Lung (tissue), 12 donors: ENCODE data around the gene MECP2. TPM values are rescaled to one million over a fixed set of nuclear protein-coding genes. Genes with fewer than 3 reads are reported as not detected.

Source experiments
- ATAC-seq: fragments of 200-7000 bp; cut with Tn5 transposase; one replicate; pipeline ENCODE4 v1.9.1; 2020; ENCODE audit warnings: moderate number of reproducible peaks; ENCODE audit not compliant: insufficient read depth, low FRiP score
- DNase-seq, 3 donors: peaks; one replicate each; pipeline ENCODE4 v3.0.0-alpha.2; 2013 to 2017
- H3K27ac ChIP-seq, 2 donors: one replicate each; pipeline ENCODE4 v1.5.1; 2013; ENCODE audit warnings: mild to moderate bottlenecking in 2 of 2, moderate library complexity in 2 of 2, control low read depth in 1 of 2, inconsistent platforms in 1 of 2, low read depth in 1 of 2, low read length in 1 of 2
- H3K27me3 ChIP-seq, 3 donors: one replicate each; pipeline ENCODE4 v1.5.1; 2013; ENCODE audit warnings: low read length in 2 of 3; ENCODE audit not compliant: control insufficient read depth in 3 of 3, insufficient read depth in 3 of 3
- H3K36me3 ChIP-seq, 4 donors: one replicate each; pipeline ENCODE4 v1.5.1; 2013; ENCODE audit warnings: low read length in 4 of 4, mild to moderate bottlenecking in 1 of 4, moderate library complexity in 1 of 4; ENCODE audit not compliant: control insufficient read depth in 4 of 4, insufficient read depth in 4 of 4
- H3K4me1 ChIP-seq, 5 donors: one replicate each; pipeline ENCODE4 v1.5.1; 2013; ENCODE audit warnings: low read length in 5 of 5, mild to moderate bottlenecking in 2 of 5, moderate library complexity in 1 of 5; ENCODE audit not compliant: control insufficient read depth in 5 of 5, insufficient read depth in 5 of 5
- H3K4me3 ChIP-seq: one replicate; pipeline ENCODE4 v1.5.1; 2013; ENCODE audit warnings: mild to moderate bottlenecking, control low read depth, moderate library complexity
- H3K9ac ChIP-seq, 2 donors: one replicate each; pipeline ENCODE4 v1.5.1; 2013; ENCODE audit warnings: low read length in 2 of 2, control low read depth in 1 of 2; ENCODE audit not compliant: insufficient read depth in 1 of 2
- H3K9me3 ChIP-seq, 4 donors: one replicate each; pipeline ENCODE4 v1.5.1; 2013; ENCODE audit warnings: low read length in 3 of 4, mild to moderate bottlenecking in 1 of 4, moderate library complexity in 1 of 4; ENCODE audit not compliant: control insufficient read depth in 4 of 4, insufficient read depth in 3 of 4
- CTCF ChIP-seq: IDR thresholded peaks from 2 replicates; pipeline ENCODE4 v1.5.1; 2012; ENCODE audit warnings: mild to moderate bottlenecking; ENCODE audit errors: control extremely low read depth, extremely low read depth
- WGBS, 2 donors: extraction: QIAGEN DNeasy Blood & Tissue Kit; methylation state at CpG; one replicate each; pipeline ENCODE4 v1.1.7; 2013; 5-methylcytosine and 5-hydroxymethylcytosine counted together
- polyA plus RNA-seq, 2 donors: library from polyadenylated mRNA; stranded (reverse); fragments of 200-250 nt; gene quantifications; one replicate each; pipeline ENCODE4 v1.2.1, GENCODE V29; 2013
- total RNA-seq, 2 donors: library from RNA; depleted of rRNA in 1 of 2; stranded (reverse); fragments of >200 nt in 1 of 2; gene quantifications; one replicate each; pipeline ENCODE4 v1.2.1, GENCODE V29; 2014 to 2021
- donor health status: control.
- donor health status: control.
- donor health status: Bipolar disorder and iron deficiency.
- donor health status: healthy.
- donor health status: DM: yes; HTN: yes; CAD: no.

Gene MECP2
- total and polyA plus RNA-seq, 4 donors: 20.4 to 62.9 (median 38.9) TPM

- no peak overlapping the region for H3K9ac ChIP-seq
- TF ChIP-seq CTCF: no peak
- peaks cover 0 to 14% (median 0%) of the 10 kb centered on the region in 5 donors for H3K4me1 ChIP-seq
- DNase-seq: no peak
- no peaks in the 10 kb centered on the region for H3K9me3 ChIP-seq
- H3K27me3 ChIP-seq: no peaks in the 10 kb centered on the region
- H3K4me3 ChIP-seq: no peak overlapping the region
- H3K27ac ChIP-seq: no peak overlapping the region
- WGBS, 2 donors: 88 to 90% methylated on average over 21 of the region's 21 CpGs
- H3K36me3 ChIP-seq: peaks cover 0 to 20% (median 9%) of the 10 kb centered on the region in 4 donors
- ATAC-seq: no peak
These were observed 71.1 kb downstream of the MECP2 start for GRCh38 chrX:154026136-154027021.

- Histone ChIP-seq H3K4me3 (no peak overlapping the region), H3K27ac (no peak overlapping the region), H3K9me3 (peaks cover 0 to 3% (median 0%) of the 10 kb centered on the region in 4 donors), H3K4me1 (peaks cover 0 to 25% (median 8%) of the 10 kb centered on the region in 5 donors), H3K36me3 (peaks cover 0 to 9% (median 5%) of the 10 kb centered on the region in 4 donors), H3K27me3 (no peaks in the 10 kb centered on the region), H3K9ac (no peak overlapping the region)
- no peak for ATAC-seq
- no peak for DNase-seq
- TF ChIP-seq CTCF: no peak
- WGBS, 2 donors: 52 to 67% methylated on average over 8 of the region's 8 CpGs
These were observed 72.3 kb downstream of the MECP2 start for GRCh38 chrX:154025230-154025629.

- H3K9me3 ChIP-seq: peaks cover 0 to 3% (median 0%) of the 10 kb centered on the region in 4 donors
- 87 to 92% methylated on average over 13 to 15 of the region's 15 CpGs for WGBS, 2 donors
- no peaks in the 10 kb centered on the region for H3K27me3 ChIP-seq
- H3K36me3 ChIP-seq: peaks cover 0 to 8% (median 3%) of the 10 kb centered on the region in 4 donors
- peaks cover 0 to 26% (median 8%) of the 10 kb centered on the region in 5 donors for H3K4me1 ChIP-seq
- no peak overlapping the region for H3K4me3 ChIP-seq
- DNase-seq (no peak), ATAC-seq (no peak)
- H3K27ac ChIP-seq: no peak overlapping the region
- H3K9ac ChIP-seq: no peak overlapping the region
- TF ChIP-seq CTCF: no peak
These were observed 73.2 kb downstream of the MECP2 start for GRCh38 chrX:154024271-154024670.
